Osteoblast (primary cell): ENCODE data around the gene CCDC87. TPM values are rescaled to one million over a fixed set of nuclear protein-coding genes. Genes with fewer than 3 reads are reported as not detected.

Source experiments
- DNase-seq: peaks from one replicate; pipeline ENCODE4 v3.0.0; 2011; ENCODE audit warnings: low spot score, mixed read lengths; ENCODE audit not compliant: insufficient read length; ENCODE audit errors: missing footprints
- H2AFZ ChIP-seq: 2 replicates; pipeline ENCODE4 v1.6.0; 2011; ENCODE audit warnings: mild to moderate bottlenecking, low read length
- H3K27ac ChIP-seq: 2 replicates; pipeline ENCODE4 v1.5.1; 2011; ENCODE audit warnings: mild to moderate bottlenecking, low read depth, low read length, moderate library complexity
- H3K27me3 ChIP-seq: 2 replicates; pipeline ENCODE4 v1.6.0; 2012; ENCODE audit warnings: mild to moderate bottlenecking, control low read depth, inconsistent platforms, low read length, moderate library complexity; ENCODE audit not compliant: insufficient read depth
- H3K36me3 ChIP-seq: 2 replicates; pipeline ENCODE4 v1.5.1; 2011; ENCODE audit warnings: mild to moderate bottlenecking, low read length, control low read depth, moderate library complexity; ENCODE audit not compliant: insufficient read depth
- H3K4me1 ChIP-seq: 2 replicates; pipeline ENCODE4 v1.5.1; 2011; ENCODE audit warnings: mild to moderate bottlenecking, low read length, control low read depth, moderate library complexity; ENCODE audit not compliant: insufficient read depth
- H3K4me2 ChIP-seq: 2 replicates; pipeline ENCODE4 v1.6.0; 2011; ENCODE audit warnings: mild to moderate bottlenecking, low read length; ENCODE audit not compliant: insufficient read depth
- H3K4me3 ChIP-seq: fragments of 200-600 bp; sonication (generic); 3 replicates; pipeline ENCODE4 v1.5.1; 2012; ENCODE audit warnings: mild to moderate bottlenecking, low read length, inconsistent platforms; ENCODE audit not compliant: insufficient read depth
- H3K79me2 ChIP-seq: 2 replicates; pipeline ENCODE4 v1.6.0; 2012; ENCODE audit warnings: mild to moderate bottlenecking, low read length, control low read depth, inconsistent platforms; ENCODE audit not compliant: insufficient read depth
- H3K9me3 ChIP-seq: 2 replicates; pipeline ENCODE4 v1.5.1; 2011; ENCODE audit warnings: low read depth, low read length, control low read depth
- H4K20me1 ChIP-seq: 2 replicates; pipeline ENCODE4 v1.6.0; 2012; ENCODE audit warnings: mild to moderate bottlenecking, low read length, control low read depth; ENCODE audit not compliant: insufficient read depth
- CTCF ChIP-seq: IDR thresholded peaks from 2 replicates; pipeline ENCODE4 v1.5.1; 2011; ENCODE audit warnings: mild to moderate bottlenecking, low read depth, low read length, moderate library complexity; ENCODE audit errors: extremely low read depth
- total RNA-seq: library from RNA; depleted of rRNA; stranded (reverse); fragments of >200 nt; gene quantifications from 2 replicates; pipeline ENCODE4 v1.2.3, GENCODE V29; 2012

The CCDC87 gene
- total RNA-seq, 1 donor = 1.1 TPM

DNA sequence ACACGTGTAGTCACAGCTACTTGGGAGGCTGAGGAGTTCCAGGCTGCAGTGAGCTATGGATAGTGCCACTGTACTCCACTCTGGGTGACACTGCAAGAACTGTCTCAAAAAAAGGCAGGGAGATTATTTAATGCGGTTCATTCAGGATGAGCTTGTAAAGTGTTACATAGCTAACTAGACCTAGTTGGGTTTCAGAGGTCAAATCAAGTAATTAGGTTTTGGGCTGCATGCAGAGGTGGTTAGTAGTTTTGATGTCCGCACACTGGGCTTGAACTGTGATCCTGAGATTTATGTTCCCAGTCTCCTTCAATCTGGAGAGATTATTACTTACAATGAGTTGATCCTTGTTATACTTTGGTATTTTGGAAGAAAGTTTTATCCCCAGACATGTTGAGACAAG lies 43.5 kb upstream of the CCDC87 start:
- Histone ChIP-seq H3K4me1 (peaks cover 29% of the 10 kb centered on the region), H3K27me3 (no peaks in the 10 kb centered on the region), H3K4me3 (no peak overlapping the region), H3K79me2 (peaks cover 96% of the 10 kb centered on the region), H2AFZ (no peak overlapping the region), H3K9me3 (no peaks in the 10 kb centered on the region), H3K4me2 (no peak overlapping the region), H3K36me3 (peaks cover 48% of the 10 kb centered on the region), H3K27ac (no peak overlapping the region), H4K20me1 (peaks cover 51% of the 10 kb centered on the region)
- no peak for TF ChIP-seq CTCF
- no peak for DNase-seq

GRCh38 chr11:66632952-66633351 lies 40.1 kb upstream of the CCDC87 start:
- Histone ChIP-seq H3K27me3 (no peaks in the 10 kb centered on the region), H3K9me3 (no peaks in the 10 kb centered on the region), H4K20me1 (peaks cover 48% of the 10 kb centered on the region), H3K79me2 (peaks cover 100% of the 10 kb centered on the region), H3K36me3 (peaks cover 60% of the 10 kb centered on the region), H3K27ac (no peak overlapping the region), H3K4me1 (peaks cover 6% of the 10 kb centered on the region), H3K4me3 (no peak overlapping the region), H2AFZ (no peak overlapping the region), H3K4me2 (no peak overlapping the region)
- no peak for TF ChIP-seq CTCF
- DNase-seq = no peak

DNA sequence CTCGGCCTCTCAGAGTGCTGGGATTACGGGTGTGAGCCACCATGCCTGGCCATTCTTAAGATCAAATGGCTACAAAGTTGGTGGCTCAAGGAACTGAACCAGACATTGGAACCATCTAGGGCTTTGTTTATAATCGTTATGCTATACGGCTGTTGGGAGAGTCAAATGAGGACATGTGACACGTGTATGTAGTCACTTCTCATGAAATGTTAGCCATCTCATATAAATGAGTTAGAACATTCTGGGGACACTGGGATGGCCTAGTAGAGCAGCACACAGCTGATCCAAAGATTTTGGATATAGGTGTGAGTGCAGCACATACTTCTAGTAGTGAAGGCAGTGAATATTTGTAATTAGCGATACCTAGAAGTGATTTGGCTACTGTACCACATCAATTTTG lies 39.0 kb upstream of the CCDC87 start:
- Histone ChIP-seq H3K4me3 (no peak overlapping the region), H3K27ac (no peak overlapping the region), H3K79me2 (peaks cover 100% of the 10 kb centered on the region), H3K4me2 (no peak overlapping the region), H3K4me1 (no peaks in the 10 kb centered on the region), H4K20me1 (peaks cover 54% of the 10 kb centered on the region), H3K36me3 (peaks cover 71% of the 10 kb centered on the region), H2AFZ (no peak overlapping the region), H3K27me3 (no peaks in the 10 kb centered on the region), H3K9me3 (no peaks in the 10 kb centered on the region)
- DNase-seq = no peak
- no peak for TF ChIP-seq CTCF

- no peak for TF ChIP-seq CTCF
- no peak for DNase-seq
- Histone ChIP-seq H3K79me2 (peaks cover 100% of the 10 kb centered on the region), H3K36me3 (peaks cover 84% of the 10 kb centered on the region), H3K27me3 (no peaks in the 10 kb centered on the region), H3K4me3 (no peak overlapping the region), H3K4me1 (no peaks in the 10 kb centered on the region), H3K9me3 (no peaks in the 10 kb centered on the region), H4K20me1 (peaks cover 72% of the 10 kb centered on the region), H3K4me2 (no peak overlapping the region), H3K27ac (no peak overlapping the region), H2AFZ (no peak overlapping the region)
Observed at GRCh38 chr11:66629356-66629755, 36.5 kb upstream of the CCDC87 start.
